ENCODE measurements around the gene EXOC6.

The EXOC6 gene

GRCh38 chr10:93030409-93030808, 182.1 kb downstream of the EXOC6 start:
- no peak for DNase-seq

GRCh38 chr10:93032105-93032808, 183.9 kb downstream of the EXOC6 start:
- DNase-seq = no peak

DNA sequence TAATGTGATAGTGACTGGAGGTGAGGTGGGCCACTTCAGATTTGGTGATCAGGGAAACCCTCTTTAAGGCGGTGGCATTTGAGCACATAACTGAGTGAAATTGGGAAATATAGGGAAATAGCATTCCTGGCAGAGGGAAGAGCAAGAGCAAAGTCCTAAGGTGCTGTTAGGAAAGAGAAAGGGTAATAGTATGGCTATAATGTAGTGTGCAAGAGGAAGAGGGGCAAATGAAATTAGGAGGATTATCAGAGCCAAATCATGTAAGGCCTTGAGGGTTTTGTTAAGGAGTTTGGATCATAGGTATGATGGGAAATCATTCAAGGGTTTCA, 184.5 kb downstream of the EXOC6 start:
- no peak for DNase-seq

DNA sequence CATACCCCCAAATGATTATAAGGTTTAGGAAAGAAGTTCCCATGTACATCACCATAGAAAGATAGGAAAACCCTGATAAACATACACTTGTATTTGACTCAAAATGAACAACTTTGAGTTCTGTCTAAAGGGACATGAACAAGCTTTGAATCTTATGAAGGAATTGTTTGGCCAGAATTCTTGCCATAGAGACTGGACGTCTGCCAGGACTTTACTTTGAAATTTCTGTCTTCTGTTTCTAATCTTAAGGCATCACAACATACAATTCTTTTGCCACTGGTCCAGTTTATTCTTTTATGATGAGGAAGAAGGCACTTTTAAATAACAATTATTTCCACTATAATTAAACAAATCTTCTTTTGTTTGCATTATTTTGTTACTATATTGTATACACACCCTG, 186.1 kb downstream of the EXOC6 start:
- DNase-seq = no peak

DNA sequence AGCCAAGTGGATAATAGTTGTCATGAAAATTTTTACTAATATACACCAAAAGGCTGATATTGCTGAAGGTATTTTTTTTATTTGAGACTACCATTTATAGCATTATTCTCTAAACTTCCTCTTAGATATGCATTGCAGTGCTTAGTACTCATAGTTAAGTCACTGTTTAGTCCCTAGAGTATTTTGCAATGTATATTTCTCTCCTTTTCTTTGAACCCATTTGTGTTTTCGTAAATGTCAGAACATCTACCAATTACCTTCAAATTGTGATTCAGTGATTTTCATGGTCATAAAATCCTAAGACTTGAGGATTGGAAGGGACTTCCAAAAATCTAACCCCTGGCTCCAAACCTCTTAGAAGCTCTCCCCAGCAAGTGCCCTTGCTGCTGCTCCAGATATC, 190.8 kb downstream of the EXOC6 start:
- DNase-seq = no peak

DNA sequence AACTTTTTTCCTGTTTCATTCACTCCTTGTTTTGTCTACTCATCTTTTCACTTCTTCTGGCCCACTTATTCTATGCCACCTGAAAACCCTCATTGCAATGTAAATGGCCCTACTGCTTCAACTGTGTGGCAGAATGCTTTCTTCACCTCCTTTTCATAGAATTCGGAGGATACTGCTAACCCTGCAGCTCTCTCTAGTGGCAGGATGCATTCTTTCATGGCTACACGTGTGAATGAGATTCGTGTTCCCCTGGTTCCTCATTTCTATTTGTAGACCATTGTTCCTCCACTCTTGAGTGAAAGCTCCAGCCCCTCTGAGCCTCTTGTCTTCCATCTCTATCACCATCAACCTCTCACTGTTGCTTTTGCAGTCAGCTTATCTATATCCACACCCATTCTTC, 191.4 kb downstream of the EXOC6 start:
- DNase-seq = no peak

DNA sequence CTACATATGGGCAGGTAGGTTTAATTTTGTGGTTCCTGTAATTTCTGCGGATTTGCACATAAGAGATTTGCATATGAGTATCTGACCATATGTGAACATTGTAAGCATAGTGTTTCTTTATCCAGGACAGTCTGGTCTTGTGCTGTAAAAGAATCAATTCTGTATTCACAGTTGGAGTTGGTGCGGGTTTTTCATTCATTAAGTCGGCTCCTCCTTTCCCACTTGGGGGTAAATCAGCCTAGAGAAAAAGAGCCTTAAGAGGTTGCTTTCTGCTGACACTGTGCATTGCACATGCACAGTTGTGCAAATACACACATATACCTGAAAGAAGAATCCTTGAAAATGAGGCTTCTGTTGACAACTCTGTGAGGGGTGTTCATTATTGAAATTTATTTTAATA, 206.2 kb downstream of the EXOC6 start:
- no peak for DNase-seq

DNA sequence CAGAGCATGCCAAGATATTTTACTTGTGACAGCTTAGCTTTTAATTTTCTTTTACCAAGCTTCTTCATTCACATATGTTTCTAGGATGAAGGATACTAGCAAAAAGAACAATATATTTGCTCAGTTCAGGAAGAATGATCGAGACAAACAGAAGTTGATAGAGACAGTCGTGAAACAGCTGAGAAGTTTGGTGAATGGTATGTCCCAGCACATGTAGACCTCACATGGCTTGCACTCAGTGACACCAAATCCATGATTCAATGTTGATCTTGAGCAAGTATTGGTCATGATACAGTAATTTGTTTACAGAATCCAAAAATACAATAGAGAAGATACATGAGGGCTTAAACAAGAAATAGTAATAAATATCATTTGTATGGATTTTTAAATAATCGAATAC, 209.8 kb downstream of the EXOC6 start:
- DNase-seq = no peak

DNA sequence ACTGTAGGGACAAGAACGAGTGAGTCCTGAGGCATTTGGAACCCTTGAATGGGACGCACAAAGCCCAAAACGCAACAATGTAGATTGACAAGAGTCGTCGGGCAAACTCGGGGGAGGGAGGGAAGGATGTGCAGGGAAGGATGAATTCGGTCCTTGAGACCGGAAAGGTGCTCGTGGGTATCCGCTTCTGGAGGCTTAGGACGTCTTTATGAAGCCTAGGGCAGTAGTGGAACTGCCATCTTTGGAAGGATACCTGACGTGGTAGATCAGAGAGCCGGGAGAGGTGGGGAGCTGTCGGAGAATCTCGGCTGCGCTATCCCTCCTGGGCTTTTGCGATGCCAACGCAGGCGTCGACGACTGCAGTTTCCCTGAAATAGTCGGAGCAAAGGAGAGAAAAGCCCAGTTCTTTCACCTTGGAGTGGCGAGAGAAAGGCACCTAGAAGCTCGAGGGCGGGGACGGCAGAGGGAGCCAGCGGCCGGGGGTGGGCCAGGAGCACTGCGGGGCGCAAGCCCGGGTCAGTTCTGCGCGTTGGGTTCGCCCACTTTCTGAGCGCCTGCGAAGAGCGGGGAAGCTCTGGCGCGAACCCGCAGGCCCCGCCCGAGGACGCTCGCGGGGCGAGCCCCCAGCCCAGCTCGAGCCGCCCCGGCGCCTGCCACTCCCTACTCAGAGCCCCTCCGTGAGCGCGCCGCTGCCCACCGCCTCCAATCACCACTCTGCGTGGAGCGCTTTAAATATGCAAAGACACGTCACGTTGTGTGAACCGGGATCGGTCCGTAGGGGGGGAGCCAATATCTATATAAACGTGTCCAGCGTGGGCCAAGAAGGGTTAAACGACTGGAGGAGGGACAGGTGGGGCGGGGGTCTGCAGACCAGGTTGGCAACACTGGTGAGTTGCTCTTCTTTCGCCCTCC, 211.9 kb downstream of the EXOC6 start, which contains the start of gene CYP26C1:
TSS of gene CYP26C1 (plus strand) at position 824 of the 912 bp plus-strand sequence. CDS start 466 bp downstream, outside the sequence.
- DNase-seq = no peak

- no peak for DNase-seq
These were observed 212.7 kb downstream of the EXOC6 start for GRCh38 chr10:93060887-93061593.

DNA sequence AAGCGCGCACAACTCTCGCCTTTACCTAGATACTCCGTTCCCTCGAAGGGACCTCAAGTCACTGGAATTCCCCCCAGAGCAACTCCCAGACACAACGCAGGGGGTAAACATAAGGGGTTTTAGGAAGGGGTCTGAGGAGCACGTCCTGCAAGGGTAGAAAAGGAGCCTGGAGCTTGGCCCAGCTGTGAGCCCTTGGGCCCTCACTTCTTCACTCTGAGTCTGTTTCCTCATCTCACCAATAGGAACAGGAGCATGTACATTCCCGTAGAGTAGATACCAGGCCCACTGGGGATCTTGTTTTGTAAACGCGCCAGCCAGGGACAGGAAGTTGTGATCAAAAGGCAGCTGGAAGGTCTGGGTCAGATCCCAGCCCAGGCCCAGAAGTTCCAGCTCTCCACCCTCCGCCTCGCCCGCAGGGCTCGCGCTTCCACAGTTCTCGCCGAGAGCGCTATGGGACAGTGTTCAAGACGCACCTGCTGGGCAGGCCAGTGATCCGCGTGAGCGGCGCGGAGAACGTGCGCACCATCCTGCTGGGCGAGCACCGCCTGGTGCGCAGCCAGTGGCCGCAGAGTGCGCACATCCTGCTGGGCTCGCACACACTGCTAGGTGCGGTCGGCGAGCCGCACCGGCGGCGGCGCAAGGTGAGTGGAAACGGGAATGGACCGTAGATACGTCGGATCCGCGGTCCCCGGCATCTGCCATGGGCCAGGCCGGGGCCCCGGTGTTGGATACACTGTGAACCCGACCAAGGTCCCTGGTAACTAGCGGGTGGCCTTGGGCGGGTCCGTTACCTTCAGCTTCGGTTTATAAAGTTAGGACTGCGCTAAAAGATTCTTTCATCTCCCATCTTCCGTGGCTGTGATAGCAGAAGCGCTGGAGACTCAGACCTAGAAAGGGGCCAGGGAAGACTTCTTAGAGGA, 213.5 kb downstream of the EXOC6 start:
- DNase-seq = no peak

- DNase-seq = peak; percentile 12
These were observed 214.3 kb downstream of the EXOC6 start for GRCh38 chr10:93062514-93063143.

DNA sequence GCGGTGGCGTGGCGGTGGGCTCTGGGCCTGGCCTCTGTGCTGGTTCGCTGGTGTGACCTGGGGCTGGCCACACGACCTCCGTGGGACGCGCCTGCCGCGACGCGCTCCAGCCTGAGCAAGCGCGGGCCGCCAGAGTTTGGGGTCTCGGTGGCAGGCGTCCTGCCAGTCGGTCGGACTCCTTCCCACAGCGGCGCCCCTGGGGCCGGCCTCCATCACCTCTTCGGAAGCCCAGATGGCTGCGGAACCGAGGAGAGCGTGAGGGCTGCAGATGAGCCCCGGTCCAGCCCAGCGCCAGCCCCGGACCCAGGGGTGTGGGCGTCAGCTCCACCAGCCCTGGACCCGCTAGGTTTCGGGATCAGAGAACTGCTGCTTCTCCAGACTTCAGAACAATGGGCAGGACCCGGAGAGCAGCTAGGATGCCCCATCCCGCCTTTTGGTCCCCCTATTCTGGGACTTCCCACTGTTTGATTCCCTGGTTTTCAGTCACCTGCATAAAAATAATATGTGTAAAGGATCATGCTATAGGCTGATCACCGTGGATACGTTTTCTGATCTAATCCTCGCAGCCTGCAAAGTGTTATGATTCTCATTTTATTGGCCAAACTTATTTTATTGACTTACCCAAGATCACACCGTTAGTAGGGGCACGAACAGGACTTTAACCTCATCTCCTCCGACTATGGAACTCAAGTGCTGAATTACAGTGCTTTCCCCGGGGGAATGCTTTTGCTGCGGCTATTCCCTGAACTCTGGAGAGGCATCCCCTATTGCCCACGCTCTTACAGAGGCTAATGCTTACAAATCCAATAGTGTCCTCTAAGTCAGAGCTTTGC, 215.0 kb downstream of the EXOC6 start:
- DNase-seq = no peak

- DNase-seq = no peak
These were observed 215.8 kb downstream of the EXOC6 start for GRCh38 chr10:93063977-93064660.

DNA sequence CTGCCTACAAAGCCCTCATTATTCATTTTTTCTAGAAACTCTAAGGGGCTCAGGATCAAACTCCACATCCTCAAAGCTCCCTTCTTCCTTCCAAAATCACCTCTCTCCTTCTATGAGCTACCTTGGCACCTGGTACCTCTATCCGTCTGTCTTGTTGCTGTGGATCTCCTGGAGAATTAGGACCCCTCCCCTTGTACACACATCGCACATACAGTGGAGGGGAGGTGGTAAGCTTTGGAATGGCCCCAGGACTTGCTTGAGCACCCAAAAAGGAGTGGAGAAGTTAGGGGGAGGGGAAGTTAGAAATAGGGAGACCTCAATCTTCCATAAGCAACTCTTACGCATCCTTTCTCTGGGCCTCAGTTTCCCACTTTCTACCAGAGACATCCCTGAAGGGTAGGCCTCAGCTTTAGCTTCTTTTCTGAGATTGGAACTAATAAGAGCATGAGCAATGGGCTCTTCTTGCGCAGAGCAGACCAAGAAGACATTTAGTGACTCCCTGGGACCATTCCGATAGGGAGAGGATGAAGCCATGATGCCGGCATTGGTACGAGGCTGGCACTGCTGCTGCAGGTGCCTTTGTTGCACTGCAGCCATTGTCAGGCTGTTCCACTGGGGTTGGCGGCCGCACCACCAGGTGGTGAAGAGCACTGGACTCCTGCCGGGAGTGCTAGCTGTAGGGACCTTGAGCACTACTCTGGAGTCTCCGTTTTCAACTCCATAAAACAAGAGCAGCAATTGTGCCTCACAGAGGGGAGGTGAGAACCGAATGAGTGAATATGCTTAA, 216.7 kb downstream of the EXOC6 start:
- peak; percentile 14 for DNase-seq

- DNase-seq = no peak
These were observed 217.6 kb downstream of the EXOC6 start for GRCh38 chr10:93065675-93066543.

DNA sequence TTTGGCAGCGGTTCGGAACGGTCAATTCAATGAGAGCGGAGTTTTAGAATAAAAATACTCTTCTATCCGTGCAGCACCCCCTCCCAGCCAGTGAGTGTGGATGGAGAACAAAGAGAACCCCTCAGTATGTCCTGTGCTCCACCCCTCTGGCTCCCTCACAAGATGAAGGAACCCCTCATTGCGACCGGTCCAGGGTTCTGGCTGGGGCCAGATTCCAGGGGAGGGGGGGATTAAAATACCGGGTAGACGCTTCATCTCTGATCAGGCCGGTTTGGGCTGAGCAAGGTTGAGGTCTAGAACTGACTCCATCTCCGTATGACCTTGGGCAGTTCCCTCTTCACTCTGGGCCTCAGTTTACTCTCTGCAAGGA, 218.2 kb downstream of the EXOC6 start:
- no peak for DNase-seq

Measured in NCI-H345 (cell line).